LHCN-M2 (cell line): ENCODE measurements around the gene HYAL4. TPM values are rescaled to one million over a fixed set of nuclear protein-coding genes. Genes with fewer than 3 reads are reported as not detected.

ENCODE experiments used
- DNase-seq: peaks from one replicate; pipeline ENCODE4 v3.0.0-alpha.2; 2012; ENCODE audit warnings: low read depth
- total RNA-seq: library from RNA; depleted of rRNA; stranded (reverse); fragments of >200 nt; gene quantifications from 2 replicates; pipeline ENCODE4 v1.2.3, GENCODE V29; 2014; rRNA removed

Gene HYAL4
- total RNA-seq, 1 experiment from 2014 or later, result not detected

DNA sequence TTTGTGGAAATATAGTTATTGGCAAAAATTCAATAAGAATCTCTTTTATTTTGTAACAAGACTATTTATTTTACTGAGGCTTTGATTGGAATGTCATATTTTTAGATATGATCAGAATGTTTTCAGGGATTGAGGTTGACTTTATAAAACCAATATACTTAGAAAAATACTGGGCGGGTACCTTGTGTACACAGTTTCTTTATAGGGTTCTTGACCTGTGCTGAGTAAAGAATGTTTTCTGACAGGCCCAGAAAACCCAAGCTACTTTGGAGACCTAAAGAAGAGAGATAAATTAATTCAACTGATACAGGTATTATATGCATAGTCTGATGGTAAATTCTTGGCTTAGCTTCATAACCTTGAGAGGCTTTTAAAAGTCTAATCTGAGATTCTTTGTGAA is 56.1 kb downstream of the HYAL4 start:
- DNase-seq, result no peak

DNA sequence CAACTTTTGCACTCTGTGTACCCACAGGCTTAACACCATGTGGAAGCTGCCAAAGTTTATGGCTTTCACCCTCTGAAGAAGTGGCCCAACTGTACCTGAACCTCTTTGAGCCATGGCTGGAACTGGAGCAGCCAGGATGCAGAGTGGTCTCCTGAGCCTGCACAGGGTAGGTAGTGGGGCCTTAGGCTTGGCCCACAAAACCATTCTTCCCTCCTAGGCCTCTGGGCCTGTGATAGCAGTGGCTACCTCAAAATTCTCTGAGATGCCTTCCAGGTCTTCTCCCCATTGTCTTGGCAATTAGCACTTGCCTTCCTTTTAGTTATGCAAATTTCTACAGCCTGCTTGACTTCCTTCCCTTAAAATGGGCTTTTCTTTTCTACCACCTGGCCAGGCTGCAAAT is 60.7 kb downstream of the HYAL4 start:
- no peak for DNase-seq

DNA sequence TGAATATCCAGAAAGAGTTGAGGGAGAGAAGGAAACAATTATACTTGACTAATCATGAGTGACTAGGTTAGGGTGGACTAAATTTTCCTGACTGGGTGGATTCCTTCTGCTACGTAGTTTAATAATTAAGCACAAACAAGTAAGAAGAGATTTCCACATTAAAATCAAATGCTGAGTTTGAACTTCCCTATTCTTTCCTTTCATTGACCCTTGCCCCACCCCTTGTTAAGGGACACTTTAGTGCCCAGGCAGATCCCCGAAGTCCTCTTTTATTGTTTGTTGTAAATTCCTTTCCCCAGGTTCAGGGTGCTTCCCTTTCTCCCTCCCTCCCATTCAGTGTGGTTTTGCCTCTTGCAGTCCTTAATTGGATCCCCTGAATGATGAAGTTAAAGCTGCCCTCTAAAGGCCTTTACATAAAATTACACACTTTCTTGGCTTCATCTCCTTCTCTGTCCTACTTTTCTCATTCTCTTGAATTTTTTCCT is 71.3 kb downstream of the HYAL4 start:
- peak; percentile 38 for DNase-seq

DNA sequence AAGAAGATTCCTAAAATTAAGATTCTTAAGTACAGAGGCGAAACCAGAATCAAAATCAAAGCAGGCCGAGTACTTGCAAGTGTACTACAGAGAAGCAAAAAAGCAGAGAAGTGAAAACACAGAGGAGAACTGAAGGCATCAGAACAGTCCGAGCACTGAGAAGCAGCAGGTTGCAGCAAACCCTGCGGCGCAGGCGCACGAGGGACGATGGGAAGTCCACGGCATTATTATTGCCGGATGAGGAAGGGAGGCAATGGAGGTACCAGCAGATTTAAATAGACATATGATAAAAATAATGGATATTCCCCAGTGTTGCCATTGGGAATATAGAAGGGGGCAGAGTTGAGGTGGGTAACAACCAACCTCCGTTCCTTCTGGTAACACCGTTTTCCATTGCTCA is 72.9 kb downstream of the HYAL4 start:
- DNase-seq, result no peak

DNA sequence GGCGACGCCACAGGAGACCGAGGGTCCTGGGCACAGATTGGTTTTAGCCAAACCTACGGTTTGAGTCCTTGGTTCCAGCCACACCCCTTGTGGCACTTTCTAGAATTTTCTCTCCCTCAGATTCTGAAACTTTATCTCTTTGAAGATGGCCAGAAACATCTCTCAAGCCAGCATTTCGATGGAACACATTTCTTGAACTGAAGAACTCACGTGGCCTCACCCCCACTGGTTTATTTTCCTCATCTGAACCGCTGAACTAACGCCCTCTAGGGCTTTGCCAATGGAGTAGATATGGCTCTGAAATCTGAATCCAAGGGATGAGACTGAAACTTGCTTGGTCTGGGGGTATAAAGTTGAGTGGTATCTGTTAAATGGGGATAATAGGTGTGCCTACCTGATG is 73.3 kb downstream of the HYAL4 start:
- no peak for DNase-seq

DNA sequence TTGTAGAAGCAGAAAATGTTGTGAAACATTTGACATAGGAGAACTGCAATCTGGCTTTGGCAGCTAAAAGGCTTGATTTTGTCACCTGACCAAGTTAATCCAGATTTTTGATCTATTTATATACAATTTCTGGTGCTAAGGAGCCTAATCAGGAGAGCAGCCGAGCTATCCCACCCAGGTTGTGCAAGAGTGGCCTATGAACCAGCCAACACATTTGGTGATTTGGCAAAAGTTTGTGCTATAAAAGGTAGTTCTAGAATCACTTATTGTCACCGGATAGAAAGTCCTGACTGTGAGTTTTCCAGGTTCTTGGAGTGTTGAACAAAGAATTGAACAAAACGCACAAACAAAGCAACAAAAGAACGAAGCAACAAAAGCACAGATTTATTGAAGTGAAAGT is 78.6 kb downstream of the HYAL4 start:
- DNase-seq, result no peak

DNA sequence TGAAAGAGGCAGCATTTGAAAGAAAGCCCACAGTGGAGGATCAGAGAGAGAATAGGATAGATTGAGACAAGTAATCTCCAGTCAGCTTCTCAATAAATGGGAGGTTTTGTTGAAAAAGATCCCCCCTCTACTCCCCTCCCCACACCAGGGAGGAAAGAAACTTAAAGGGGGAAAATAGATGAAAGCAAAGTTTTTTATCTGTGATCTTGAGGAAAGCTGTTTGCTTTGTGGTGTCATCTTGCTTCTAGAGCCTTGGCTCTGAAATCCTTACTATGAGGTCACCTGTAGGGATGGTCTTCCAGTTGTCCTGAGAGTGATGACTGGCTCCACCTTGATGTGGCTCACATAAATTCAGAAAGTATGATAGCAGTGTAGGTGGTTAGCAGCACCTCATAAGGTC is 80.0 kb downstream of the HYAL4 start, which contains the start of gene SPAM1:
Gene SPAM1, plus strand, starts transcription at position 301 of the 400 bp plus-strand sequence. CDS start 28,330 bp downstream, outside the sequence.
- DNase-seq, result no peak

Other genes starting within 250 kb of the HYAL4 start
- not detected in 2 replicates for gene ASB15, start 243.3 kb upstream of the HYAL4 start, total RNA-seq
- not detected in 2 replicates for gene LMOD2, start 189.3 kb upstream of the HYAL4 start, total RNA-seq
- 22.5 and 26.9 TPM in 2 replicates for gene WASL, start 96.2 kb upstream of the HYAL4 start, total RNA-seq
- gene SPAM1, start 80.1 kb downstream of the HYAL4 start, total RNA-seq, result not detected in 2 replicates
- not detected in 2 replicates for gene TMEM229A, start 187.9 kb downstream of the HYAL4 start, total RNA-seq